ENCODE measurements around the gene CNGA3.
A peak's percentile ranks its signal among the peaks of the same experiment; 100 is the strongest.

CNGA3 gene

DNA sequence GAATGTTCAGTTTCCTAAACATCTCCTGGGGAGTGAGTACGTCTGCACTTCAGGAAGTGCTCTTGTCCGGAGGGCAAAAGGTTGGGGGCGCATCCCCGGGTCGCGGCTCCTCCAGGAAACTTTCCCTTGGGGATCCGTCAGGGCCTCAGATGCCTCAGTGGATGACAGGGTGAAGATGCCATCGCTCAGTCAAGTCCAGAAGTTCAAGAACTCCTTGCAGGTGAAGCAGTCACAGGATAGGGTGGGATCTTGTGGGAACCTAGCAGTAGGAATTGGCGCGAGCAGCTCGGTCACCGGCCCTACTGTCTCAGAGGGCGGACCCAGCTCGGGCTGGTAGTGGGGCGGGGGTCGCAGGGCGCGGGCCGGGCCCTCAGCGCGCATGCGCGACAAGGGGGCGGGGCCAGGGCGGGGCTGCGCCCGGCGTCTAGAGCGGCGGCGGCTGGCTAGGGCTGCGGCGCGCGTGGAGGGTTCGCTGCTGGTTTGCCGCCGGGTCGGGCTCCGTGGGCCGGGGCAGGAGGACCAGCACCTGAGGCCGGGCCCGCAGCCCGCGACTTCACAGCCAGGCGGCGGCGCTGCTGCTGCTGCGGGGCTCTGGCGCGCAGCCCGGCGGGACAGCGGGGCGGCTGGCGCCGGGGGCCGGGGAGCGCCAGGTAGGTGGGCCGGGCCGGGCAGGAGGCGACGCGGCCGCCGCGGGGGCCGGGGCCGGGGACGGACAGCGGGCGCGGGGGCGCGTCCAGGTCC lies 98.3 kb downstream of the CNGA3 start, which contains the start of gene INPP4A:
Gene INPP4A (plus strand): TSS at position 423 of the 741 bp plus-strand sequence. CDS start 75,191 bp downstream, outside the sequence.
- Histone ChIP-seq H3K4me1 (ENCODE audit: control insufficient read depth, insufficient read depth, low read depth, low read length) (peaks cover 7% of the 10 kb centered on the region), H3K27me3 (ENCODE audit: control insufficient read depth in 1 of 2, insufficient read depth in 1 of 2, low read length in 2 of 2) (peaks cover 0 to 5% of the 10 kb centered on the region in 2 experiments), H3K14ac (ENCODE audit: low read length in 2 of 2) (peak within 1 kb of the TSS in 1 of 2 experiments; percentile 82), H4K8ac (ENCODE audit: low read length) (peak within 1 kb of the TSS; percentile 41), H2AK5ac (ENCODE audit: low read length, severe bottlenecking) (no peak within 1 kb of the TSS), H3K27ac (ENCODE audit: low read length, poor library complexity, severe bottlenecking) (peak within 1 kb of the TSS; percentile 14), H3K18ac (ENCODE audit: low read depth in 1 of 2, low read length in 2 of 2) (peak within 1 kb of the TSS; percentile 89 to 92), H3K36me3 (ENCODE audit: control insufficient read depth in 1 of 2, insufficient read depth in 2 of 2, low read depth in 1 of 2, low read length in 2 of 2) (no peaks in the 10 kb centered on the region), H2BK120ac (ENCODE audit: low read depth, low read length) (peak within 1 kb of the TSS; percentile 46), H2BK15ac (ENCODE audit: low read depth, poor library complexity, severe bottlenecking) (peak within 1 kb of the TSS; percentile 83), H3K9me3 (ENCODE audit: control insufficient read depth, low read length) (no peaks in the 10 kb centered on the region), H2AFZ (ENCODE audit: low read depth, low read length) (peak within 1 kb of the TSS; percentile 98), H3K9ac (ENCODE audit: low read length) (peak within 1 kb of the TSS; percentile 92), H3K23ac (ENCODE audit: low read length in 2 of 2) (peak within 1 kb of the TSS in 1 of 2 experiments; percentile 59), H2BK5ac (ENCODE audit: low read depth, low read length, poor library complexity, severe bottlenecking) (no peak within 1 kb of the TSS), H3K4ac (ENCODE audit: low read depth in 1 of 2, low read length in 2 of 2) (peak within 1 kb of the TSS in 1 of 2 experiments; percentile 82), H2BK12ac (ENCODE audit: low read length in 2 of 2) (peak within 1 kb of the TSS in 1 of 2 experiments; percentile 37), H4K91ac (ENCODE audit: low read length) (peak within 1 kb of the TSS; percentile 7), H3K79me1 (replicated peaks; ENCODE audit: low read length, poor library complexity, severe bottlenecking) (peaks cover 20% of the 10 kb centered on the region), H3K4me3 (ENCODE audit: insufficient read depth in 1 of 2, low read depth in 1 of 2, low read length in 2 of 2) (peak within 1 kb of the TSS; percentile 88 to 93), H3K4me2 (ENCODE audit: low read length, poor library complexity, severe bottlenecking) (peak within 1 kb of the TSS; percentile 98)
- WGBS: under 1% methylated on average over 48 of the region's 75 CpGs
- DNase-seq: peak; percentile 60

DNA sequence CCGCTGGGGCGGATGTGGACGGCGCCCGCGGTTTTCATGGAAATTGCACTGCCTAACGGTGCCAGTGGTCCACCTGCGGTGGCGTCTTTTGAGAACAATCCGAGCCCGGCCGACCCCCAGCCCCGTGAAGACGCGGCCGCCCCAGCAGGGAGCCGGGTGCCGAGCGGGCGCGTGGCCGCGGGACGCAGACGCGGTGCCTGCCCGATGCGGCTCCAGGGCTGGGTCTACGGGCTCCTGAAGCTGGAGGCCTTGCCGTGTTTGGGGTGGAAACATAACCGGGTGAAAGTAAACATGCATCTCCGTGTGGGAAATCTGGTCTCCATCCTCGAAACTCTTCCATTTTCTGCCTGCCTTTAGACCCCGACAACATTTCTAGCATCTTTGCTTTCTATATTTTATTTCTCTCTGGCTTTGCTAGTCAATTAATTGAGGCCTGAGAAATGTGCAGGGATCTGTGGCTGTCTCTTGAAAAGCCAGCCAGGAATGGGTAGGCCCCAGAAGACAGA lies 99.0 kb downstream of the CNGA3 start:
- H4K91ac ChIP-seq (ENCODE audit: low read length): peak overlapping the region; percentile 7
- no peaks in the 10 kb centered on the region for H3K9me3 ChIP-seq (ENCODE audit: control insufficient read depth, low read length)
- H3K36me3 ChIP-seq (ENCODE audit: control insufficient read depth in 1 of 2, insufficient read depth in 2 of 2, low read depth in 1 of 2, low read length in 2 of 2): no peaks in the 10 kb centered on the region
- no peak overlapping the region for H2AK5ac ChIP-seq (ENCODE audit: low read length, severe bottlenecking)
- 0% methylated on average over 23 of the region's 34 CpGs for WGBS
- peaks cover 22% of the 10 kb centered on the region for H3K79me1 ChIP-seq (replicated peaks; ENCODE audit: low read length, poor library complexity, severe bottlenecking)
- peak overlapping the region; percentile 83 for H2BK15ac ChIP-seq (ENCODE audit: low read depth, poor library complexity, severe bottlenecking)
- H2AFZ ChIP-seq (ENCODE audit: low read depth, low read length): peak overlapping the region; percentile 98
- peak overlapping the region in 1 of 2 experiments; percentile 59 for H3K23ac ChIP-seq (ENCODE audit: low read length in 2 of 2)
- peaks cover 7% of the 10 kb centered on the region for H3K4me1 ChIP-seq (ENCODE audit: control insufficient read depth, insufficient read depth, low read depth, low read length)
- peak overlapping the region; percentile 41 for H4K8ac ChIP-seq (ENCODE audit: low read length)
- peaks cover 0 to 5% of the 10 kb centered on the region in 2 experiments for H3K27me3 ChIP-seq (ENCODE audit: control insufficient read depth in 1 of 2, insufficient read depth in 1 of 2, low read length in 2 of 2)
- peak overlapping the region; percentile 88 to 93 for H3K4me3 ChIP-seq (ENCODE audit: insufficient read depth in 1 of 2, low read depth in 1 of 2, low read length in 2 of 2)
- peak overlapping the region; percentile 92 for H3K9ac ChIP-seq (ENCODE audit: low read length)
- no peak overlapping the region for H3K27ac ChIP-seq (ENCODE audit: low read length, poor library complexity, severe bottlenecking)
- peak overlapping the region in 1 of 2 experiments; percentile 82 for H3K14ac ChIP-seq (ENCODE audit: low read length in 2 of 2)
- peak overlapping the region; percentile 46 for H2BK120ac ChIP-seq (ENCODE audit: low read depth, low read length)
- DNase-seq: peak; percentile 49
- H2BK5ac ChIP-seq (ENCODE audit: low read depth, low read length, poor library complexity, severe bottlenecking): no peak overlapping the region
- no peak overlapping the region for H2BK12ac ChIP-seq (ENCODE audit: low read length in 2 of 2)
- peak overlapping the region; percentile 96 for H3K4me2 ChIP-seq (ENCODE audit: low read length, poor library complexity, severe bottlenecking)
- H3K4ac ChIP-seq (ENCODE audit: low read depth in 1 of 2, low read length in 2 of 2): peak overlapping the region in 1 of 2 experiments; percentile 82
- peak overlapping the region; percentile 52 to 89 for H3K18ac ChIP-seq (ENCODE audit: low read depth in 1 of 2, low read length in 2 of 2)

GRCh38 chr2:98445683-98446581 lies 99.7 kb downstream of the CNGA3 start:
- H3K4me2 ChIP-seq (ENCODE audit: low read length, poor library complexity, severe bottlenecking): peak overlapping the region; percentile 96
- H3K9ac ChIP-seq (ENCODE audit: low read length): peak overlapping the region; percentile 92
- H3K4me1 ChIP-seq (ENCODE audit: control insufficient read depth, insufficient read depth, low read depth, low read length): peaks cover 7% of the 10 kb centered on the region
- peaks cover 22% of the 10 kb centered on the region for H3K79me1 ChIP-seq (replicated peaks; ENCODE audit: low read length, poor library complexity, severe bottlenecking)
- no peak overlapping the region for H2BK120ac ChIP-seq (ENCODE audit: low read depth, low read length)
- H3K4me3 ChIP-seq (ENCODE audit: insufficient read depth in 1 of 2, low read depth in 1 of 2, low read length in 2 of 2): peak overlapping the region; percentile 88 to 93
- H3K14ac ChIP-seq (ENCODE audit: low read length in 2 of 2): peak overlapping the region in 1 of 2 experiments; percentile 71
- H3K36me3 ChIP-seq (ENCODE audit: control insufficient read depth in 1 of 2, insufficient read depth in 2 of 2, low read depth in 1 of 2, low read length in 2 of 2): no peaks in the 10 kb centered on the region
- H3K4ac ChIP-seq (ENCODE audit: low read depth in 1 of 2, low read length in 2 of 2): no peak overlapping the region
- no peak overlapping the region for H2BK12ac ChIP-seq (ENCODE audit: low read length in 2 of 2)
- no peak overlapping the region for H3K23ac ChIP-seq (ENCODE audit: low read length in 2 of 2)
- no peaks in the 10 kb centered on the region for H3K27me3 ChIP-seq (ENCODE audit: control insufficient read depth in 1 of 2, insufficient read depth in 1 of 2, low read length in 2 of 2)
- no peak overlapping the region for H2AK5ac ChIP-seq (ENCODE audit: low read length, severe bottlenecking)
- H4K91ac ChIP-seq (ENCODE audit: low read length): no peak overlapping the region
- H3K18ac ChIP-seq (ENCODE audit: low read depth in 1 of 2, low read length in 2 of 2): peak overlapping the region; percentile 4 to 41
- no peak overlapping the region for H2AFZ ChIP-seq (ENCODE audit: low read depth, low read length)
- peak overlapping the region; percentile 70 for H2BK15ac ChIP-seq (ENCODE audit: low read depth, poor library complexity, severe bottlenecking)
- no peak overlapping the region for H2BK5ac ChIP-seq (ENCODE audit: low read depth, low read length, poor library complexity, severe bottlenecking)
- H4K8ac ChIP-seq (ENCODE audit: low read length): peak overlapping the region; percentile 63
- no peak overlapping the region for H3K27ac ChIP-seq (ENCODE audit: low read length, poor library complexity, severe bottlenecking)
- DNase-seq: no peak
- WGBS: 38% methylated on average over 15 of the region's 19 CpGs
- H3K9me3 ChIP-seq (ENCODE audit: control insufficient read depth, low read length): no peaks in the 10 kb centered on the region
